GM21528 (cell line): ENCODE measurements around the gene PRSS23.
"Not testable (repeated sequence)": the region's sequence is repeated elsewhere in the genome, so short reads cannot be mapped to it uniquely, and the experiment has no call there.

ENCODE experiments used
- ATAC-seq: cut with Tn5 transposase; IDR thresholded peaks from one replicate; pipeline ENCODE4 v1.9.1; 2021; ENCODE audit warnings: mild to moderate bottlenecking, moderate library complexity; ENCODE audit not compliant: unreplicated experiment, low FRiP score

PRSS23 gene, protein sequence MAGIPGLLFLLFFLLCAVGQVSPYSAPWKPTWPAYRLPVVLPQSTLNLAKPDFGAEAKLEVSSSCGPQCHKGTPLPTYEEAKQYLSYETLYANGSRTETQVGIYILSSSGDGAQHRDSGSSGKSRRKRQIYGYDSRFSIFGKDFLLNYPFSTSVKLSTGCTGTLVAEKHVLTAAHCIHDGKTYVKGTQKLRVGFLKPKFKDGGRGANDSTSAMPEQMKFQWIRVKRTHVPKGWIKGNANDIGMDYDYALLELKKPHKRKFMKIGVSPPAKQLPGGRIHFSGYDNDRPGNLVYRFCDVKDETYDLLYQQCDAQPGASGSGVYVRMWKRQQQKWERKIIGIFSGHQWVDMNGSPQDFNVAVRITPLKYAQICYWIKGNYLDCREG

DNA sequence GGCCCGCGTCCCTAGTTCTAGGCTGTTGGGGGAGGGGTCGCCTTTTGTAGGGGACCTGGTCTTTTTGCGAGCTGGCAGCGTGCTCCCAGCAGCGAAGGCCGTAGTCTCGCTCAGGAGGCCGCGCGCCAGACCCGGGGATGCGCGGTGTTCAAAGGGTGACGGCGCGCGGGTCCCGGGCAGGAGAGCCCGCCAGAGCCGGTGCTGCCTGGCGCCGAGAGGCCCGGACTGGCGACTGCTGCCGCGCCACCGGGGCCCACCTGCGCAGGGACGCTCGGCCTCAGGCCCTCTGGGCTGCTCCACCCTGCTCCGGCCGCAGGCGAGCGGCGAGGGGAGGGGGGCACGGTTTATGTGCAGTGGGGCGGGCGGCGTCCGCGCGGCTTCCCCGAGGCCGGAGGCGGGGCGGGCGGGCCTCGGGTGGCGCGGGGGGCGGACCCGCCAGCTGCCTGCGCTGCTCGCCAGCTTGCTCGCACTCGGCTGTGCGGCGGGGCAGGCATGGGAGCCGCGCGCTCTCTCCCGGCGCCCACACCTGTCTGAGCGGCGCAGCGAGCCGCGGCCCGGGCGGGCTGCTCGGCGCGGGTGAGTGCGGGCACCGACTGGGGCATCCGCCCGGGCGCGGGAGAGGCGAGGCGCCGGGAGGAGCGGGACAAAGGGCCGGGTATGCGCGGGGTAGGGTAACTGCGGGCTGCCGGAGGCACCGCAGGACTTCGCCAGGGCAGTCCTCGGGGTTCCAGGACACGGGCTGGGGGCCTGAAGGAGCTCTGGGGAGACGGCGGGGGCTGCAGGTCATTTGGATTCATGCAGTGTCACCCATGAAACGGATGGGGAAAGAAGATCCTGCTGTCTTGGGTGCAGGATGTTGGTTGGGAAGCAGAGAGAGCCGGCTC, at the start of gene PRSS23:
Gene PRSS23, plus strand, starts transcription at position 467 of the 884 bp plus-strand sequence. CDS start 7,102 bp downstream, outside the sequence.
- no peak for ATAC-seq

DNA sequence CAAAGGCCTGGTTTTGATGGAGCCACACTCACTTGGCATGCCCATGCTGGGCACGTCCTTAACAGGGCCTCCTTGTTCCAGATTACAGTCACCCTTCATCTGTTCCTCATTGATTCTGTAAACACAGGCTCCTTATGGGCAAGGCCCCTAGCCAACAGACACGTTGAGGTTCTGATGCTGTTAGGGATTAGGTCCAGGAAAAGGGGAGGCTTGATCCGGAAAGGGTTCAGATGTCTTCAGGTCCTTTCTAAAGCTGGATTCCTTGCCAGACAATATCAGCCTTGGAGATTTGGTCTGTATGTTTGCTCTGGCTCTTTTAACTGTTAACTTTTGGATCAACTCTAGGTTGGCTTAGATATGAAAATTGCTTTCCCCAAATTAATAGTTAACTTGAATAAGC, 46.9 kb upstream of the PRSS23 start:
- ATAC-seq, result no peak

DNA sequence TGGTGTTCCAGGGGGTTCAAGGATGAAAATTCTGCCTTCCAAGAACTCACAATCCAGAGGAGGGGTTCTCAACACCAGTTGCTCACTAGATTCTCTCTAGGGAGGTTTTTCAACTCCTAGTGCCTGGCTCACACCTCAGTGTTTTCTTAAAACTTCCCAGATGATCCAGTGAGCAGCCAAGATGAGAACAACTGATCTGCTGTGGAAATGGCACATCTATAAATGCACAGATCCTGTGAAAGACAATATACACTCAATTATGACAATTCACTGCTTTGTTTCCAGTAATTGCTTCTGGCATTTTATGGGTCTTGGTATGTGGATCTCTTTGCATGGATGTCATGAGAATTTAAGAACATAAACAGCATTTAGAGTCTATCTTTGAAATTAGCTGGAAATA, 45.2 kb upstream of the PRSS23 start:
- ATAC-seq, result no peak

DNA sequence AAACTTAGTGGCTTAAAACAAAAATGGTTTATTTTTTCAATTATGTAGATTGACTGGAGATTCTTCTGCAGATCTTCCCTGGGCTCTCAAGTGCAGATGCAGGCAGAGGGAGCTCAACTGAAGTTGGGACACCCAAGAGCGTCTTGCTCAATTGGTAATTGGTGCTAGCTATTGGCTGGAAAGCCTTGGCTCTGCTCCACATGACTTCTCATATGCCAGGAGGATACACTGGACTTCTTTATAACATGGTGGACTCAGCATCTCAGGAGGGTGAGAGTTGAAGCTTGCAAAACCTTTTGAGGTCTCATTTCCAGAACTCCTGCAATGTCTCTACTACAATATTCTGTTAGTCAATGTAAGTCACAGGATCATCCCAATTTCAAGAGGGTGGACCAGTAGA, 42.2 kb upstream of the PRSS23 start:
- ATAC-seq, result no peak

DNA sequence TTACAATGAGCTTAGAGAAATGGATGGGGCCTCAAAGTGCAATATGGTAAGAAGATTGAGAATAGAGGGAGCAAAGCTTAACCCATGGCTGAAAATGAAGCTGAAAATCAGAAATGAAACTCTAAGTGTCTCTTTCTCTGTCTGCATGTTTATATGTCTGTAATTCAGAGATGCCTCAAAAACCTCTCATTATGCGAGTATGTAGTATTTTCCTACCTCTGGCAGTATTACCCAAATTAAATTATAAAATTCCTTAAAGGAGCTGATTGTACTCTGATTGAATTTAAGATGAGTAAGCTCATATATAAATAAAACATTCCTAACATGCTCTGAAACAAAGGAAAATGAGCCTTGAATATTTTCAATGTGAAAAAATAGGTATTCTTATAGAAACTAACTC, 39.8 kb upstream of the PRSS23 start:
- no peak for ATAC-seq

DNA sequence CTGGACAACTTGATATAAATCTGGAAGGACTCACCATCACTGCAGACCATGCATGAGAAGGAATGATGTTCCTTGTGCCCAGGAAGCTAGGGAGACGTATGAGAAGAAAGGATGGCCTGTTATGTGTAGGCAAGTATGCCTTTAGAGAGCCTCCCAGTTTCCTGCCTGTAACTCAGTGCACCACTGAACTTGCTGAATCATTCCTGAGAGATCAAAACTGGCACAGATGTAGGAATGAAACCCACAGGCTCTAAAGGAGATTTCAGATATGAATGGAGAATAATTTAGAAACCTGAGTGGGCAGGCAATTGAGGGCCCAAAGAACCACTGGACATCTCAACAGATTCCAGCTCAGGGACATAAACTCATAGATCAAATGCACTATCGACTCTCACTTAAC, 38.4 kb upstream of the PRSS23 start:
- ATAC-seq, result no peak

DNA sequence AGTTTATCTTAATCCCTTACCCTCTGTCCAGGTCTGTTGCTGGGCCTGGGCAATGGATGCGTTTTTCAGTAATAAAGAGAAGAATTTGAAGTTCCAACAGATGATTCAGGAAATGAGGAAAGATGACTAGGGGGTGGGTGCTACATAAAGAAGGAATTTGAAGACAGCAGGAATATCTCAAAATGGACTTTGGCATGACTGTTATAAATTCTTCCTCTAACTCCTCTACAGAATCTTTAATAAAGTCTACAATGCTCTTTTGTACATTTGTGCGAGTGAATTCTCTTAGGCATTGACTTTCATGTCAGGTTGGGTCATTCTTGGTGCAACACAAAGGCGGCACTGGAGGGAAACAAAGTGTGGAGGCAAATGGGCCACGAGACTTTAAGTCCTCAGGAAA, 35.1 kb upstream of the PRSS23 start:
- ATAC-seq, result no peak

DNA sequence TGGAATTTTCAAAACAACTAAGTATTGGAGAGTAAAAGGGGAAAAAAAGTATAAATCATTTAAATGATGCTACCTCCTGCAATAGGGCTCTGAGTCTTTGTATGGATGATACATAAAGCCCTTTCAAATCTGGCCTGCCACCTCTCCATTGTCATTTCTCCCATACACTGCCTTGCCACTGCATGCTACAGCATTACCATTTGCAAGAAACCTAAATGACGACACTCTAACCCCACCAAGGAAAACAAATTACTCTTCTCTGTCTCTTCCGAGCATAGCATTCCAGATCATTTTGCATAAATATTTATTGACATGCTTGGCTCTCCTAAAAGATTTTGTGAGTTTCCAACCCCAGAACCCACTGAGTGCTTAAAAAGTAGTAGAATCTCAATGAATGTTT, 34.5 kb upstream of the PRSS23 start:
- ATAC-seq, result no peak

DNA sequence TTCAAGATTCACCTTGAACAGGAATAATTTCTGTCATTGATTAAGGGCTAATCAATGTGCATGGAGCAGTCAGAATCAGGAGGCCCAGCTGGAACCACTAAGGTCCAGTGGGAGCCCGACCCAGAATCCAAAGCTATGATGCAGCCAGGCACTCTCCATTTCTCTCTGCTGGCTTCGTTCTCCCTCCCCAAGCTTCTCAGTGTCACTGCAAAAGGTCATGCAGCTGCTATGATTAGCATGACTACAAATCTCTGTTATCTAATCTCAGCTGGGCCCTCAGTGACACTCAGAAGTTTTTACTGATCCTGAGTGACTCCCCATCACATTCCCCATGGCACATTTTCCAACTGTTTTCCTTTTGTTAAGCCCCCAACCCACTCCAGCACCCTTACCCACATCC, 31.1 kb upstream of the PRSS23 start:
- ATAC-seq, result no peak

DNA sequence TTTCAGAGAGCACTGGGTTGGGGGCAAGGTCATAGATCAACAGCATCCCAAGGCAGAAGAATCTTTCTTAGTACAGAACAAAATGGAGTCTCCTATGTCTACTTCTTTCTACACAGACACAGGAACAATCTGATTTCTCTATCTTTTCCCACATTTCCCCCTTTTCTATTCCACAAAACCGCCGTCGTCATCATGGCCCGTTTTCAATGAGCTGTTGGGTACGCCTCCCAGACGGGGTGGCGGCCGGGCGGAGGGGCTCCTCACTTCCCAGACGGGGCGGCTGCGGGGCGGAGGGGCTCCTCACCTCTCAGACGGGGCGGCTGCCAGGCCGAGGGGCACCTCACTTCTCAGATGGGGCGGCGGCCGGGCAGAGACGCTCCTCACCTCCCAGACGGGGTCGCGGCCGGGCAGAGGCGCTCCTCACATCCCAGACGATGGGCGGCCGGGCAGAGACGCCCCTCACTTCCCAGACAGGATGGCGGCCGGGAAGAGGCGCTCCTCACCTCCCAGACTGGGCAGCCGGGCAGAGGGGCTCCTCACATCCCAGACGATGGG, 29.8 kb upstream of the PRSS23 start:
- ATAC-seq, result not testable (repeated sequence)

DNA sequence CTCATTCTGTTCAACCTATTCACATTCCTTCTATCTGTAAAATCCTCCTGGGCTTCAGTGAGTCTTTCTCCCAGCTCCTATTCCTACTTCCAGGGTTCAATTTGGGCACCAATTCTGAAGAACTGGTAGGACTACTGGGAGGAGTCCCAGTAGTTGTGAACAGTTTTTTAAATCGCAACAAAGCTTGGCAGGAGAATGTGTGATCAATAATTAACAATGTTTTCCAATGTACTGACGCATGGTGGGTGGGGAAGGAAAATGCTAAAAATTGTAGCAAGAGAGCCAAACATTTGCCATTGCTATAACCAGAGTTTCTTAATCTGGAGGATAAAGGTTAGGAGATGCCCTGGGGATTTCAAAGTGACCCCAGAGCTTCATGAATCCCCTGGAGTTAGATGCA, 27.3 kb upstream of the PRSS23 start:
- no peak for ATAC-seq

DNA sequence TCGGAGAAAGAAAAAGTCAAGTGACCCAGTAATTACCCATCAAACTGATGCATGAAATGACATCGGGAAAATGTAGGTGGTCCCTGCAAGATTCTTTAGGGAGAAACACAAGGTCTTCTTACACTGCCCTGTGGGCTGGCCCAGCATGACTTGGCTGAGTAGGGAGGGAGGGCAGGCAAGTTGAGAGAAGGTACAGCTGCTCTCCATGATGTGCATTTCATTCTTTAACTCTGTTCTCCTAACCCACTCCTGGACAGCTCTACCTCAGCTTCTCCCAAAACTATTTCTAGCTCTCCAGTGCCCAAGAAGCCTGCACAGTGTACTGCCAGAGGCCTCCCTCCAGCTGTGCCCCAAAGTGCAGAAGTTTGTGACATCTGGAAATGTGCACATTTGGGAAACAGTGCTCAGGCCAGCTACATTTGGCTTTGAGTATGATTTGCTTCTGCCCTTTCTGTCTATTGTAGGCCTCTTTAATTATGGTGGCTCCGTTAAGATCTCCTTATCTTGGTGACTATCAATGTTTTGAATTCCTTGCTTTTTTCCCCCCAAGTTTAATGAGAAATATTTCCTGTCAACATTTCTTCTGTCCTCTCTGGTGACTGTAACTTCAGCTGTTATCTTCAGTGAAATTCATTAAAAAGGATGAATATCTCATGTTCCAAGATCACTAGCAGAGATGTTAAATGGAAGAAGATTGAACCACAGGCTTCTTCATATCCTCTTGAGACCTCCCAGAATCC, 26.7 kb upstream of the PRSS23 start:
- ATAC-seq, result no peak

DNA sequence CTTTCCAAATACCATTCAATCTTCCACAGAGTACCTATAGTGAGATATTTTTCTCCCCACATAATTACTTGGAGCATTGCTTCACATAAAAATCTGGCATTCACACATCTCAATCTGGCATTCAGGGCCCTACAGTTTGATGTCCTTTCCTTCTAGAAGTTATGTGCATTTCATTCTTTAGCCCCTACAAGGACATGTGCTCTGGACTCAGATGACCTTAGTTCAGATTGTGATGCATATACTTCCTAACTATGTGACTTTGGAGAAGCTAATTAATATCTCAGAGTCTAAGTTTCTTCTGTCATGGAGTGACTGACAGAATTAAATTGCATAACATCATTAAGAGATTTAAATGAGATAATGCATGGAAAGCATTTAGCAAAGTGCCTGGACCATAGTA, 25.9 kb upstream of the PRSS23 start:
- ATAC-seq, result no peak

DNA sequence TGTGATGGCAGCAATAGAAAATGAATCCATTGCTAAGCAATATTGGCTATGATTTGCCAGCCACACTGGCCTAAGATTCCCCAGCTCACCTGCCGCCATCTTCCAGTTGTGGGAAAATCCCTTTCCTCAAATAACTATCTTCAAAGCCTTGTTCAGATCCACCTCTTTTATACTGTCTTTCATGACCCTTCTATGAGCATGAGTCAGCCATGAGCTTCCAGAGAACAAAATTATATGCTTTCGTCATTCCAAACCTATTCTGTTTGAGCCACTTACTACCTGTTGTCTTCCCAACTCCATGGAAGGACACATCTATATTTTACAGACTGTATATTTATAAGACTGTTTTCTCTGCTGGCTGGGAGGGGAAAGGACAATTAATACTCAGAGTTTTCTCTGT, 25.0 kb upstream of the PRSS23 start:
- no peak for ATAC-seq

DNA sequence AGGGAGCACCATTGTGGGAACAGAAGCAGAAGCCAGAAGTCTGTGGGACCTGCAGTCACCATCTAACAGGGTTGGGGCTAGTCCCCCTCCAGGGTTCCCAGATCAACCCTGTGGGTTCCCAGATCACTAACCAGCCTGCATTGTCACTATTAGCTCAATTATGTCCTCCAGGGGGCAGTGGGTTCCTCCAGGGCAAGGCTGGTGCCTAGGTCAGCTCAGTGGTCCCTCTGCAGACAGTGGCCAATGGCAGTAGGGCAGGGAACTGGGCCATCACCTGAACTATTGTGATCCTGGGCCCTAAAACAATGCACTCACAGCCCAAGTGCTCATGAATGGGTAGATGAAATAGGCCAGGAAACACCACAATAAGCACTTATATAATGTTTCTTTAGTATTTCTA, 18.8 kb upstream of the PRSS23 start:
- no peak for ATAC-seq

DNA sequence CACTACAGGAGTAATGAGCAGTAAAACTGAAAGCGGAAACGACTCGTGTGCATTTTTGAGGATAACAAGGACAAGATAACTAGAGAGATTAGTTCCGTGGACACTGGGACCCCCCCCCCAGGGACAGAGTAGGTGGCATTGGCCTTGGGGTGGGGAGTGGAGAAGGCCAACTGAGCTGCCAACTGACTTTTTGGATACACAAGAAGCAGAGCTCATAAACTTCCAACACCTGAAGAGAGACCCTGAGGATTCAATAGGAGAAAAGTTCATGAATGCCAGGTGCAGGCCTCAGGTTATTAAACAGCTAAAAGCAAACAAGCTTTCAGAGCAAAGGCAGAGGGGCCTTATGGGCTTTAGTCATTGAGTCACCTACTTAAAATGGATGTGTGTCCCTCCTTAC, 17.6 kb upstream of the PRSS23 start:
- ATAC-seq, result no peak

DNA sequence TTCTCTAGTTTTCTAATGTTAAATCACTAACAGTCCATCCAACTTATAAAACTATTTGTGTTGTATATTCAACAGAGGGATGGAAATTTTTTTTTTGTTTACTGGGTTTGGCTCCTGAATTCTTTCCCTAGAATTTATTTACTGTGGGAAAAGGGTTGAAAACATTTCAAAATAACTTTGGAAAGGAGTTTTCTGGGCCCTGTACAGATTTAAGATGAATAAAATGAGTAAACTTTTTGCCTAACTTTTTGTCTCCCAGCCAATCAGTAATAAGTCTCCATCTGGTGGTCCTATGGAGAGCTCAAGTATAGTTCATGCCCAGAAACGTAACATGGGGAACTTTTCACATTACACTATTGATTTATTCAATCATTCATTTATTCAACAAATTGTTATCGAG, 16.7 kb upstream of the PRSS23 start:
- no peak for ATAC-seq

DNA sequence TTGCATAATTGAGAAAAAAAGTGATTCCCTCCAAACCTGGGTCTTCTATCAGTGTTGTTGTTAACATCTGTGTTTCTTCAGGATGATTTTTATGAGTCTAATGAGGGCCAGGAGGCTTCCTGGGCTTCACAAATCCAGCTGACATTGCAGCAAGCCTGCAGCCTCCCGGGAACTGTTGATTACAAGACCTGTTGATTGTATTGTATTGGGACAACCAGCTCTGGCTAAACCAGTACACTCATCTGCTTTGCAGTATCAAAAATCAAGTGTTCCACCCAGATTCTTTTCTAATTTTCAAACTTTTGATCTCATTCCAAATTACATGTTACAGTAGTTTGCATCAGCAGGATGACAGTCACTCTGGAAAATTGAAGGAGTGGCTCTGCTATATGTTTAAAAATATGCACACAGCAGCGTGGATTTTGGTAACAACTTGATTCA, 16.1 kb upstream of the PRSS23 start:
- ATAC-seq, result no peak

DNA sequence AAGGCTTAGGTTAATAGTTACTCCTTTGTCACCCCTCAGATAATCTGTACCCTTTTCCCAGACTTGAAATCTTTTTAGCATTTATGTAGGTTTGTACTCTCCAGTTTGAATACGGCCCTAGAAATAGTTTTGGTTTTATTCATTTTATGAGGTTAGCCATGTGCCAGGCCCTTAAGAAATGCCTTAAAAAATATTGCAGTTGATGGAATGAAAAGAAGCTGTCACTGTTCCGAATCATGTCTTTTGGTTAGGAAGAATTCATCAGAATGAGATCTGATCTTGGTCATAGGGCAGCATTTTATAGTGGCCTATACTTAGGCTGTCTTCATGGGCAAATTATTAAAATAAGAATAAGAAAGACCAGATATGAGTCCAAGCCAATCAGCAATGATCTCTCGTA, 14.8 kb upstream of the PRSS23 start:
- no peak for ATAC-seq

DNA sequence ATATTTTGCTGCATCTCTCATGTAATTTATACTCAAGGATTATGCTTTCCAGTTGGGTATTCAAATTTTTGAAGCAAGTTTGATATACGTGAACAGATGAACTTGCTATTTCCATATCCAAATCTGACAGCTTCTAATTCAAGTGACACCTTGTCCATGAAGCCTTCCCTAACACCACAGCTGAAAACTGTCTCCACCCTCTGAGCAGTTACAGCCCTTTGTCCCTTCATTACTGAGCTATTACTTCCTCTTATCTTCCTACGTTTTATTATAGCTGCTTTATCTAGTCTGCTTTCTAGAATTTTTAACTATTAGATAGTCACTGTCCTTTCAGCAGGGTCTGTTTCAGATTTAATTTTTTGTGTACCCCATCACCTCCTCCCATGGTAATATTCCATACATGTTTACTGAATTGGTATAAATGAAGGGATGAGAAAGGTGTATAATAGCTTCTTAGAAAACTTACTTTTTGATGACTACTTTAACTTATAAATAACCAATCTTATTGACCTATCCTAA, 13.3 kb upstream of the PRSS23 start:
- ATAC-seq, result no peak

DNA sequence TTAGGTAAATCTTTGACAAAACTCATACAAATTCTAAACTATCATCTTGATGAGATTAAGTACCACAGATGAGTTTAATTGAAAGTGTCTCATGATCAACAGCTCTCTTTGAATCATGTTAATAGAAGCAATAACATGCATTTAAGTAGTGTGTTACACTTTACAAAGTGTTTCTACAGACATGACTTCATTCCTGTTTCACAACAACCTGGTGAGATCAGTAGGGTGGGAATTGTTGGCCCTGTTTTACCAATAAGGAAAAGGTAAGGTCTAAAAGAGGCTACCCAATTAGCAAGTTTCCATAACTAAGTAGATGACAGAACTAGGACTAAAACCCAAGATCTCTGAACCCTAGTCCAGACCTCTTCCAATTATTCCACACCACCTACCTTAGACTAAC, 12.7 kb upstream of the PRSS23 start:
- no peak for ATAC-seq
